PC-9 (cell line): Measurements from ENCODE around the gene DGKG. TPM values are rescaled to one million over a fixed set of nuclear protein-coding genes. Genes with fewer than 3 reads are reported as not detected.

ENCODE experiments used
- BruUV-seq: library from RNA; stranded (reverse); fragments of 400-500 nt; replicated peaks from 2 replicates; lab custom pipeline; 2021; lab: Mats Ljungman, UMichigan
- CTCF ChIA-PET: fragments of 300-600 bp; sonication (Branson Sonifier 250); formaldehyde crosslinking; loops from one replicate; lab custom pipeline; 2022; ENCODE audit warnings: antibody characterized with exemption; lab: Charles Lee
- POLR2A ChIA-PET: fragments of 300-600 bp; sonication (Branson Sonifier 250); formaldehyde crosslinking; loops from one replicate; lab custom pipeline; 2022; ENCODE audit warnings: antibody characterized with exemption; ENCODE audit not compliant: unreplicated experiment; lab: Charles Lee
- DNase-seq, 2 experiments: peaks; one replicate each; pipeline versions ENCODE4 v3.0.0 to v3.0.0-alpha.2; 2015 to 2022; ENCODE audit warnings: mixed read lengths in 1 of 2
- H2AFZ ChIP-seq: fragments of 200-600 bp; sonication (generic); 2 replicates; pipeline ENCODE4 v1.8.1; 2017; ENCODE audit warnings: antibody characterized with exemption
- H3F3A ChIP-seq: fragments of 200-600 bp; sonication (generic); 2 replicates; pipeline ENCODE4 v1.8.1; 2017; ENCODE audit warnings: antibody characterized with exemption, mild to moderate bottlenecking, low read depth; ENCODE audit not compliant: insufficient read depth
- H3K27ac ChIP-seq: fragments of 200-600 bp; sonication (generic); 2 replicates; pipeline ENCODE4 v1.6.1; 2016; ENCODE audit warnings: mixed run types
- H3K27me3 ChIP-seq: fragments of 200-600 bp; sonication (generic); 2 replicates; pipeline ENCODE4 v1.6.1; 2016; ENCODE audit warnings: low read depth, mixed run types; ENCODE audit not compliant: insufficient read depth
- H3K36me3 ChIP-seq: fragments of 200-600 bp; sonication (generic); 2 replicates; pipeline ENCODE4 v1.6.1; 2016; ENCODE audit warnings: low read depth, mixed run types
- H3K4me1 ChIP-seq: fragments of 200-600 bp; sonication (generic); replicated peaks from 2 replicates; pipeline ENCODE4 v1.6.1; 2016; ENCODE audit warnings: mixed run types; ENCODE audit not compliant: insufficient read depth
- H3K4me2 ChIP-seq: fragments of 200-600 bp; sonication (generic); 2 replicates; pipeline ENCODE4 v1.6.1; 2017; ENCODE audit warnings: mixed run types
- H3K4me3 ChIP-seq: fragments of 200-600 bp; sonication (generic); 2 replicates; pipeline ENCODE4 v1.6.1; 2016; ENCODE audit warnings: mixed run types
- H3K79me2 ChIP-seq: fragments of 200-600 bp; sonication (generic); 2 replicates; pipeline ENCODE4 v1.6.1; 2017; ENCODE audit warnings: low read depth, mixed run types
- H3K9me2 ChIP-seq: fragments of 200-600 bp; sonication (generic); 2 replicates; pipeline ENCODE4 v1.8.1; 2017; ENCODE audit warnings: mild to moderate bottlenecking; ENCODE audit not compliant: insufficient read depth
- H3K9me3 ChIP-seq: fragments of 200-600 bp; sonication (generic); 2 replicates; pipeline ENCODE4 v1.8.1; 2016; ENCODE audit warnings: low read depth; ENCODE audit not compliant: insufficient read depth
- H4K20me1 ChIP-seq: fragments of 200-600 bp; sonication (generic); 2 replicates; pipeline ENCODE4 v1.8.1; 2017; ENCODE audit not compliant: insufficient read depth
- CTCF ChIP-seq: fragments of 200-600 bp; sonication (generic); conservative IDR thresholded peaks from 2 replicates; pipeline ENCODE4 v1.6.1; 2017; ENCODE audit warnings: mixed run types, antibody characterized with exemption, mild to moderate bottlenecking, moderate library complexity
- EZH2 ChIP-seq: fragments of 200-600 bp; sonication (generic); IDR thresholded peaks from 2 replicates; pipeline ENCODE4 v1.8.0; 2017; ENCODE audit warnings: antibody characterized with exemption, low read depth
- intact Hi-C: fragments of 100-400 bp; cut with micrococcal nuclease; formaldehyde crosslinking; loops from one replicate; pipeline ENCODE4 v1.10.0; 2022; ENCODE audit not compliant: unreplicated experiment
- total RNA-seq: library from RNA; stranded (reverse); gene quantifications from 2 replicates; pipeline ENCODE4 v1.2.3, GENCODE V29; 2021

Gene DGKG
- total RNA-seq, 1 experiment from 2014 or later, result 20.0 TPM

- intact Hi-C loops, result no loop called here
Observed at GRCh38 chr3:186166491-186167288, 195.3 kb downstream of the DGKG start.

GRCh38 chr3:186166036-186166435 is 196.0 kb downstream of the DGKG start:
- no peak overlapping the region for H3K4me3 ChIP-seq
- no peaks in the 10 kb centered on the region for H3K4me1 ChIP-seq
- no peak overlapping the region for H3K4me2 ChIP-seq
- ChIA-PET POLR2A (interaction anchor here (0.6 kb wide), 1 partner anchor 361 kb away, joined by 7 read pairs; no protein-coding TSS in a partner anchor), CTCF (no interaction called here)
- DNase-seq, result no peak
- H3K27ac ChIP-seq, result no peak overlapping the region
- no peaks in the 10 kb centered on the region for H3K36me3 ChIP-seq
- H3K9me2 ChIP-seq, result no peaks in the 10 kb centered on the region
- intact Hi-C loops, result no loop called here
- H3K79me2 ChIP-seq, result no peaks in the 10 kb centered on the region
- no peaks in the 10 kb centered on the region; the same call in 1 of the 2 replicates for H4K20me1 ChIP-seq
- H3F3A ChIP-seq, result no peaks in the 10 kb centered on the region
- no peaks in the 10 kb centered on the region for H3K27me3 ChIP-seq
- no peak overlapping the region for H2AFZ ChIP-seq
- no peak for TF ChIP-seq EZH2
- TF ChIP-seq CTCF, result no peak
- BruUV-seq, result no TSS peak
- no peaks in the 10 kb centered on the region for H3K9me3 ChIP-seq

More at GRCh38 chr3:186166491-186167288, 195.3 kb downstream of the DGKG start:
- H4K20me1 ChIP-seq, result no peaks in the 10 kb centered on the region; the same call in 1 of the 2 replicates
- no peak overlapping the region for H3K4me2 ChIP-seq
- DNase-seq, result no peak
- no peaks in the 10 kb centered on the region for H3F3A ChIP-seq
- no peak for TF ChIP-seq CTCF
- no peaks in the 10 kb centered on the region for H3K36me3 ChIP-seq
- ChIA-PET CTCF (no interaction called here), POLR2A (interaction anchor here (0.6 kb wide), 1 partner anchor 361 kb away, joined by 7 read pairs; no protein-coding TSS in a partner anchor)
- H3K79me2 ChIP-seq, result no peaks in the 10 kb centered on the region
- BruUV-seq, result no TSS peak
- H3K27me3 ChIP-seq, result no peaks in the 10 kb centered on the region
- H3K4me3 ChIP-seq, result no peak overlapping the region
- H3K9me3 ChIP-seq, result no peaks in the 10 kb centered on the region
- no peaks in the 10 kb centered on the region for H3K9me2 ChIP-seq
- no peak overlapping the region for H2AFZ ChIP-seq
- no peak overlapping the region for H3K27ac ChIP-seq
- H3K4me1 ChIP-seq, result no peaks in the 10 kb centered on the region

- Histone ChIP-seq H3K4me2 (no peak overlapping the region), H2AFZ (no peak overlapping the region), H3K27ac (no peak overlapping the region), H3K9me2 (no peaks in the 10 kb centered on the region), H3K9me3 (no peaks in the 10 kb centered on the region), H3K27me3 (no peaks in the 10 kb centered on the region), H3K4me3 (no peak overlapping the region), H3K4me1 (no peaks in the 10 kb centered on the region), H3F3A (no peaks in the 10 kb centered on the region), H3K79me2 (no peaks in the 10 kb centered on the region), H3K36me3 (no peaks in the 10 kb centered on the region), H4K20me1 (no peaks in the 10 kb centered on the region)
- BruUV-seq, result no TSS peak
- ChIA-PET POLR2A (no interaction called here), CTCF (no interaction called here)
- intact Hi-C loops, result no loop called here
- no peak for TF ChIP-seq CTCF
- no peak for DNase-seq
Observed at GRCh38 chr3:186165331-186165730, 196.7 kb downstream of the DGKG start.
